ENCODE data around the gene PRAF2.

GRCh38 chrX:49029876-49030275, 43.9 kb downstream of the PRAF2 start:
- TF ChIP-seq CTCF (IDR thresholded peaks at IDR 0.05) (no peak), POLR2A (IDR thresholded peaks at IDR 0.05) (no peak)
